IMR-90 (cell line): ENCODE measurements around the gene TTLL11. TPM values are rescaled to one million over a fixed set of nuclear protein-coding genes. Genes with fewer than 3 reads are reported as not detected.

Experiments
- ATAC-seq: fragments of 200-7000 bp; cut with Tn5 transposase; 2 replicates; pipeline ENCODE4 v1.9.1; 2020; ENCODE audit warnings: low read depth, mild to moderate bottlenecking, moderate library complexity
- BruUV-seq: library from RNA; stranded (reverse); fragments of 400-500 nt; replicated peaks from 2 replicates; lab custom pipeline; 2021; lab: Mats Ljungman, UMichigan
- CTCF ChIA-PET: fragments of 300-600 bp; formaldehyde crosslinking; extraction: SDS; loops from one replicate; lab custom pipeline; 2021; ENCODE audit warnings: antibody characterized with exemption; lab: Yijun Ruan, JAX
- POLR2A ChIA-PET: fragments of 300-600 bp; sonication (Branson Sonifier 250); formaldehyde crosslinking; loops from one replicate; lab custom pipeline; 2022; ENCODE audit warnings: antibody characterized with exemption; ENCODE audit not compliant: unreplicated experiment; lab: Charles Lee
- DNase-seq: peaks from one replicate; pipeline ENCODE4 v3.0.0; 2013
- H2AFZ ChIP-seq: replicated peaks from 2 replicates; pipeline ENCODE3; 2013; ENCODE audit warnings: low read length, mild to moderate bottlenecking; ENCODE audit not compliant: poor library complexity
- H2AK5ac ChIP-seq: 2 replicates; pipeline ENCODE4 v1.6.1; 2013; ENCODE audit warnings: low read depth, low read length, inconsistent platforms
- H2AK9ac ChIP-seq: replicated peaks from 2 replicates; pipeline ENCODE3; 2013; ENCODE audit warnings: mild to moderate bottlenecking, low read depth, low read length, moderate library complexity; ENCODE audit not compliant: poor library complexity
- H2BK120ac ChIP-seq: 2 replicates; pipeline ENCODE4 v1.6.1; 2013; ENCODE audit warnings: low read depth, low read length, inconsistent platforms
- H2BK15ac ChIP-seq: 3 replicates; pipeline ENCODE4 v1.6.1; 2013; ENCODE audit warnings: low read depth, low read length, inconsistent platforms
- H2BK20ac ChIP-seq: 2 replicates; pipeline ENCODE4 v1.6.1; 2013; ENCODE audit warnings: low read depth, mild to moderate bottlenecking, inconsistent platforms, low read length, moderate library complexity
- H2BK5ac ChIP-seq: 2 replicates; pipeline ENCODE4 v1.6.1; 2013; ENCODE audit warnings: mild to moderate bottlenecking, low read depth, low read length, inconsistent platforms; ENCODE audit not compliant: poor library complexity, severe bottlenecking
- H3K14ac ChIP-seq: replicated peaks from 2 replicates; pipeline ENCODE4 v1.6.1; 2013; ENCODE audit warnings: low read depth, low read length, inconsistent platforms
- H3K18ac ChIP-seq: 2 replicates; pipeline ENCODE4 v1.6.1; 2013; ENCODE audit warnings: low read depth, low read length, control low read depth
- H3K23ac ChIP-seq: 2 replicates; pipeline ENCODE4 v1.6.1; 2013; ENCODE audit warnings: low read depth, low read length, inconsistent platforms
- H3K27ac ChIP-seq: 2 replicates; pipeline ENCODE4 v1.5.1; 2013; ENCODE audit warnings: mild to moderate bottlenecking, control low read depth, low read length; ENCODE audit not compliant: insufficient read depth
- H3K27me3 ChIP-seq: 2 replicates; pipeline ENCODE4 v1.6.1; 2013; ENCODE audit warnings: low read length; ENCODE audit not compliant: control insufficient read depth, insufficient read depth
- H3K36me3 ChIP-seq: 2 replicates; pipeline ENCODE4 v1.6.1; 2013; ENCODE audit warnings: low read length, mixed read lengths; ENCODE audit not compliant: control insufficient read depth, insufficient read depth
- H3K4ac ChIP-seq: 2 replicates; pipeline ENCODE4 v1.6.1; 2013; ENCODE audit warnings: low read depth, low read length, inconsistent platforms
- H3K4me1 ChIP-seq: 2 replicates; pipeline ENCODE4 v1.6.1; 2013; ENCODE audit warnings: low read length, mixed read lengths; ENCODE audit not compliant: control insufficient read depth, insufficient read depth
- H3K4me2 ChIP-seq: 2 replicates; pipeline ENCODE4 v1.6.1; 2013; ENCODE audit warnings: low read depth, mild to moderate bottlenecking, control low read depth, low read length, moderate library complexity
- H3K4me3 ChIP-seq: 2 replicates; pipeline ENCODE4 v1.5.1; 2013; ENCODE audit warnings: low read depth, mild to moderate bottlenecking, control low read depth, low read length, moderate library complexity; ENCODE audit not compliant: insufficient read depth
- H3K56ac ChIP-seq: 2 replicates; pipeline ENCODE4 v1.6.1; 2013; ENCODE audit warnings: low read length, inconsistent platforms; ENCODE audit not compliant: insufficient read depth; ENCODE audit errors: extremely low read depth
- H3K79me1 ChIP-seq, 2 experiments: 2 replicates each; pipeline ENCODE4 v1.6.1; 2013; ENCODE audit warnings: low read length in 2 of 2, inconsistent platforms in 1 of 2, low read depth in 1 of 2
- H3K9ac ChIP-seq: 2 replicates; pipeline ENCODE4 v1.6.1; 2013; ENCODE audit warnings: low read depth, low read length, control low read depth
- H3K9me1 ChIP-seq: 2 replicates; pipeline ENCODE4 v1.6.1; 2013; ENCODE audit warnings: low read length, inconsistent platforms; ENCODE audit not compliant: insufficient read depth
- H3K9me3 ChIP-seq: 2 replicates; pipeline ENCODE4 v1.6.1; 2013; ENCODE audit warnings: low read length; ENCODE audit not compliant: control insufficient read depth, insufficient read depth
- H4K20me1 ChIP-seq: 2 replicates; pipeline ENCODE4 v1.6.1; 2013; ENCODE audit warnings: low read length, inconsistent platforms; ENCODE audit not compliant: insufficient read depth
- H4K5ac ChIP-seq: 2 replicates; pipeline ENCODE4 v1.6.1; 2013; ENCODE audit warnings: mild to moderate bottlenecking, low read depth, low read length, control low read depth
- H4K8ac ChIP-seq, 2 experiments: 2 replicates each; pipeline ENCODE4 v1.6.1; 2013; ENCODE audit warnings: low read depth in 2 of 2, low read length in 2 of 2, control low read depth in 1 of 2, inconsistent platforms in 1 of 2
- H4K91ac ChIP-seq: 2 replicates; pipeline ENCODE4 v1.6.1; 2013; ENCODE audit warnings: low read depth, low read length, inconsistent platforms; ENCODE audit not compliant: insufficient read depth
- BHLHE40 ChIP-seq: fragments of 150-350 bp; IDR thresholded peaks from 2 replicates; pipeline ENCODE4 v1.6.1; 2016; ENCODE audit warnings: mild to moderate bottlenecking, low read depth, low read length
- CTCF ChIP-seq: conservative IDR thresholded peaks from 2 replicates; pipeline ENCODE4 v1.5.1; 2012; ENCODE audit warnings: mild to moderate bottlenecking, low read depth, low read length, improper control_type of control experiment
- FOS ChIP-seq: fragments of 150-350 bp; IDR thresholded peaks from 2 replicates; pipeline ENCODE4 v1.6.1; 2016; ENCODE audit warnings: low read depth, low read length
- NFE2L2 ChIP-seq: fragments of 150-350 bp; IDR thresholded peaks from 2 replicates; pipeline ENCODE4 v1.6.1; 2016; ENCODE audit warnings: low read depth, mild to moderate bottlenecking, low read length
- WGBS, 2 experiments: methylation state at CpG; one replicate each; pipeline versions ENCODE4 v1.1.5 to v1.1.7; 2013; ENCODE audit warnings: missing lambda C conversion rate in 2 of 2; ENCODE audit not compliant: insufficient read length in 1 of 2; ENCODE audit errors: extremely low coverage in 2 of 2; 5-methylcytosine and 5-hydroxymethylcytosine counted together
- dilution Hi-C: fragments of 300-500 bp; cut with HindIII; formaldehyde crosslinking; loops from one replicate; pipeline ENCODE4 v1.14.3; 2018; ENCODE audit warnings: low sequenced_read_pairs; ENCODE audit not compliant: unreplicated experiment
- in situ Hi-C: fragments of 300-500 bp; cut with MboI; formaldehyde crosslinking; loops from 3 replicates; pipeline ENCODE4 v1.14.3; 2019; ENCODE audit warnings: low sequenced_read_pairs, inconsistent platforms, mixed read lengths
- intact Hi-C: fragments of 100-400 bp; cut with micrococcal nuclease; formaldehyde crosslinking; loops from 2 replicates; pipeline ENCODE4 v1.10.0; 2022
- polyA plus RNA-seq, 3 experiments: library from polyadenylated mRNA; depleted of rRNA; stranded (reverse); fragments of >200 nt; gene quantifications; 2 replicates each; pipeline ENCODE4 v1.2.3, GENCODE V29; 2012; ENCODE audit warnings: low replicate concordance in 1 of 3
- total RNA-seq: library from RNA; depleted of rRNA; stranded (reverse); fragments of >200 nt; gene quantifications from 2 replicates; pipeline ENCODE4 v1.2.3, GENCODE V29; 2012

Gene TTLL11
- total and polyA plus RNA-seq, 2 of the 4 experiments (the other 2 are of a cell fraction), result 2.0 to 4.6 TPM

- Histone ChIP-seq H3K18ac (no peak overlapping the region), H3K4me2 (no peak overlapping the region), H3K23ac (no peak overlapping the region), H3K9me3 (no peaks in the 10 kb centered on the region), H3K4me3 (no peak overlapping the region), H3K27ac (no peak overlapping the region), H3K4me1 (peaks cover 3% of the 10 kb centered on the region; the same call in 1 of the 2 replicates), H3K4ac (no peak overlapping the region), H2BK120ac (no peak overlapping the region), H4K20me1 (no peaks in the 10 kb centered on the region), H2BK20ac (no peak overlapping the region), H4K8ac (no peak overlapping the region), H3K79me1 (no peaks in the 10 kb centered on the region; a peak in 1 of 4 replicates), H3K36me3 (no peaks in the 10 kb centered on the region), H3K9me1 (no peaks in the 10 kb centered on the region; the same call in 1 of the 2 replicates), H2AK9ac (no peak overlapping the region), H3K56ac (no peak overlapping the region), H3K27me3 (no peaks in the 10 kb centered on the region), H2BK15ac (no peak overlapping the region), H2AFZ (no peak overlapping the region), H2BK5ac (no peak overlapping the region), H4K5ac (no peak overlapping the region), H3K9ac (no peak overlapping the region), H2AK5ac (no peak overlapping the region), H3K14ac (no peak overlapping the region), H4K91ac (no peak overlapping the region)
- BruUV-seq, result no TSS peak
- ChIA-PET CTCF (interaction anchor here (1.3 to 1.7 kb wide), 2 partner anchors 300 to 309 kb away, joined by 3 to 5 read pairs; no protein-coding TSS in a partner anchor), POLR2A (no interaction called here)
- DNase-seq (no peak), ATAC-seq (no peak)
- intact Hi-C loops, result no loop called here
- in situ Hi-C loops, result loop anchor here (5.0 kb wide), 1 partner anchor 449 kb away; no protein-coding TSS in a partner anchor
- WGBS, 2 experiments, result 73% methylated on average over 3 of the region's 5 CpGs; no CpG with 5 or more reads in 1 of the 2 experiments
- TF ChIP-seq BHLHE40, result no peak
- TF ChIP-seq CTCF, result no peak
- no peak for TF ChIP-seq NFE2L2
- TF ChIP-seq FOS, result no peak
- dilution Hi-C loops, result no loop called here
Observed at GRCh38 chr9:121995997-121996396, 97.1 kb downstream of the TTLL11 start.
